Measurements from ENCODE around the gene PHACTR2.
"Not testable (repeated sequence)": the region's sequence is repeated elsewhere in the genome, so short reads cannot be mapped to it uniquely, and the experiment has no call there.

The PHACTR2 gene

DNA sequence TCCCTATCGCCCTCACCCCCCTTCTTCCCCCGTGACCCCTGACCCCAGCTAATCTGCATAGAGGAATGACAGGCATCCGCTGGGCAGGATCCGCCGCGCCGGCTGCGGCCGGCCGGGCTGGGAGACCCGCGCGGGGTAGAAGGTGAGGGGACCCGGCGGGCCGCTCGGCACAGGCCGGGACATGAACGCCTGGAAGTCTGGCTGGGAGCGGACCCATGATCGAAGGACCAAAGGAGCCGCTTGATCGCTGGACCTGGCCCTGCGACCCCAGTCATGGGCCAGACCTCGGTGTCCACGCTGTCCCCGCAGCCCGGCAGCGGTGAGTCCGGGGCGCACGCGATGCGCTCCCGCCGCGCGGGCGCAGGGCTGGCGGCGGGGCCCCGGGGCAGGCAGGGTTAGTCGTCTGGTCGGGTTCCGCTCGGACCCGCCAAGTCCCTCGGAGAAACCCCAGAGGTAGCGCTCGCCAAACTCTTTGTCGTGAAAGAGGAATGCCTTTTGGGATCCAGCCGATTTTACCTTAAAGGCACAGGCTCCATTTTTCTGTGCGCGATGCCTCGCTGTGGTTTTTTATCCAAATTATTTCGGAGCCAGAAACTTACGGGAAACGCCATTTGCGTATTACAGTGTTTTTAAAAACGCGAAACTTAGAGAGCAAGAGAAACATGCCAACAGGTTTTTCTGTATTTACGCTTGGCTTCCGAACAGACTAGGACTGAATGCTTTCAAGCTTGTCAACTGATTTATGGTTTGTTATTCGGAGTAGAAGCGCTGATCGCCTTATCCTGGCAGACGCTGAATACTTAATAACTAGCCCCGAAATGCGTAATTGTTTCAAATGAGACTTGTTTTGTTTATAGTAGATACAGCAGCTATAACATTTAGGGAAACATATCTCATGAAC, at the start of gene PHACTR2:
Gene PHACTR2, plus strand, starts transcription at position 75 of the 901 bp plus-strand sequence. Its CDS starts 199 bp downstream, at position 274.
- no peak for DNase-seq (ENCODE audit: low read depth in 2 of 2, low spot score in 1 of 2)

DNA sequence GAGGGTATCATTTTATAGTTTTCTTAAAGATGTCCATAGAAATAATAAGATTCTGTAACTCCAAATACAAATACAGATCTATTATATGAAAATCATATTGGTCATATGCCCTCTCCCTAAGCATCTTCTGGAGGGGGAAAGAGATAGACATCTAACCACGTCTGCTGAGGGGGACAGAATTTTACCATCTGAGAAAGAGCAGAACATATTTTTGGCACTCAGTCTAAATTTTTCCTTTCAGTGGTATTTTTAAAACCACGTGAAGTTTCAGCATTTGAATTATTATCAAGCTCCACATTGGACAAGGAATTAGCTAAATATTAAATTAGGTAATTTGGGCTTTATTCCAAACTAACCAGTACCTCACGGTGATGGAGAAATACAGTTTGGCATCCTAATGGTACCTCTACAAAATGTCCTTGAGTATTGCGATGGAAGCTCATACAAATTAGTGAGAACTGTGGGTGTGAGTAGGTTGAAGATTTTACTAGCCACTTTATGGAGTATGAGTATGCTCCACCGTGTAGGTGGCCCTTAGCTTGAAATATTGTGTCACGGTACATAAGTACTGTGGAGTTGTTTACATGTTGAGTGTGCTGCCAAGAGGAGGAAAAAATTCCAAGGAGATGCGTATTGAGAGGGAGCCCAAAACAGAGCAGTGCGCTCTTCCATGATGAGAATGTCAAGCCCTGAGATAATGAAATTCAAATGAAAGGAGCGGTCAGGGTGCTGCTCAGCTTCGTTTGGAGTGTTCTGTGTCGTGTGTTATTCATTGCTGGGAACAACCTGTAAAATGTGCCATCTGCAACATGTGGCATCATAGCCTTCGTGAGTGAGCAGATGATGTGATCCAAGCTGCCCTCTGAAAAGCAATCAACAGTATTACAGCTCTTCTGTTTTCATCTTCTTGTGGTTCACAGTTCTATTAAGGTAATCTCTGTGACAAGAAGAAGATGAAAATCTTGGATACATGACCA, 48.4 kb upstream of the PHACTR2 start:
- DNase-seq (ENCODE audit: low read depth in 2 of 2, low spot score in 1 of 2), result no peak

- not testable (repeated sequence) for DNase-seq (ENCODE audit: low read depth in 2 of 2, low spot score in 1 of 2)
Measured at GRCh38 chr6:143631196-143631595, 46.6 kb upstream of the PHACTR2 start.

DNA sequence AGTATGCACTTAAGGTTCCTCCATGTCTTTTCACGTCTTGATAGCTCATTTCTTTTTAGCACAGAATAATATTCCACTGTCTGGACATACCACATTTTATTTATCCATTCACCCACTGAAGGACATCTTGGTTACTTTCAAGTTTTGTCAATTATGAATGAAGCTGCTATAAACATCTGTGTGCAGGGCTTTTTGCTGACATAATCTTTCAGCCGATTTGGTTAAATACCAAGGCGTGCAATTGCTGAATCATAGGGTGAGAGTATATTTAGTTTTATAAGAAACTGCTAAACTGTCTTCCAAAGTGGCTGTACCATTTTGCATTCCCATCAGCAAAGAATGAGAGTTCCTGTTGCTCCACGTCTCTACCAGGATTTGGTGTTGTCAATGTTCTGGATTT, 44.9 kb upstream of the PHACTR2 start:
- no peak for DNase-seq (ENCODE audit: low read depth in 2 of 2, low spot score in 1 of 2)

DNA sequence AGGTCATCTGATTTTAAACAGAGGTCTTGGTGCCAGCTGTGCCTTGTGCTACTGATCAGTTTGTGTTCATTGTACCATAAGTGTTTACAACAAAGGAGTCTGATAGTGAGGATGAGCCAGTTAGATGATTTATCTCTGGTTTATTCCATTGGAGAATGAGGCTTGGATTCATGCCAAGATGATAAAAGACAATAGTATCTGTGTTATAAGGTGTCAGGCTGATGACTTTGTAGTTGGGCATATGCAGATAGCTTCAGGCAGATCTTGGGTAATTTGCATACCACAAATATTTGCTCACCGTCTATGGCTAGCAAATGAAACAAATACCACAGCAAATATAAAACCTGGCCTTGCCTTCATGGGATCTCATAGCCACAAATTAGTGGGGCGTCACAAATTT, 43.3 kb upstream of the PHACTR2 start:
- no peak for DNase-seq (ENCODE audit: low read depth in 2 of 2, low spot score in 1 of 2)

DNA sequence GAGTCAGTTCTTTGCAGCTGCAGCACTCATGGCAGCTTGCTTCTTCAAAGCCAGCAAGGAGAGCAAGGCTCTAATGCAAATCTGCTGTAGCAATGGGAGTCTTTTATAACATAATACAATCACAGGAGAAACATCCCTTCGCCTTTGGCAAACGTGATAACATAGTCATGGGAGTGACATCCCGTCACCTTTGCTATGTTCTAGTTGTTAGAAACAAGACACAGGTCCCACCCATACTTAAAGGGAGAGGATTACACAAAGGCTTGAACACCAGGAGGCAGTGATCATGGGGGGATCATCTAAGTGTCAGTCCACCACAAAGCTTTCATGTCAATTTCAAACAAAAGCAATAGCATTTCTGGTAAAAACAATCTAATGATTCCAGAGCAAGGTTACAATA, 40.1 kb upstream of the PHACTR2 start:
- no peak for DNase-seq (ENCODE audit: low read depth in 2 of 2, low spot score in 1 of 2)

DNA sequence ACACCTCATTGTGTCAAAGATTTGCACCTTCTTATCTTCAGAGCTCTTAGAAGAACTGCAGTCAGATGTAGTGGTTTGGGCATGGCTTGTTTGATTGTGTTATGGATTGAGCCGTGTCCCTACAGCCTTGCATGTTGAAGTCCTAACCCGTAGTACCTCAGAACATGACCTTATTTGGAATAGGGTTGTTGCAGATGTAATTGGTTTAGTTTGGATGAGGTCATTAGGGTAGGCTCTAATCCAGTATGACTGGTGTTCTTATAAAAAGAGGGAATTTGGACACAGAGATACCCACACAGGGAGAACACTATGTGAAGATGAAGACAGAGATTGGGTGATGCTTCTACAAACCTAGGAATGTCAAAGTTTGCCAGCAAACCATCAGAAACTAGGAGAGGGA, 35.4 kb upstream of the PHACTR2 start:
- DNase-seq (ENCODE audit: low read depth in 2 of 2, low spot score in 1 of 2), result no peak

DNA sequence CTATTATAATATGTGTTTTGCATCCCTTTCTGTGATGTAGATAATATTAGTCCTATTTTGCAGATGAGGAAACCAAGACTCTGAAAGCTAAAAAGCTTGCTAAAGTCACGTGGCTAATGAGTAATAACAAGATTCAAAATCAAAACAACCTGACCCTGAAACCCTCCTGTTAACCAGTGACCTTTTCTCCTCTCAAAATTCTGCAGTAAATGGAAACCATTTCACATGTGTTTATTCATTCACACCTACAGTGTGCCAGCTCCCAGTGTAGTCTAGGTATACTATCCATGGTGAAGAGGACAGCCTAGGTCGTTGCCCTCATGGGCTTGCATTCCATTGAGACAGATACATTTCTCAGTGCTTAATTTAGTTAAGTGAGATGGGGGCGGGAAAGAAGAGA, 30.6 kb upstream of the PHACTR2 start:
- DNase-seq (ENCODE audit: low read depth in 2 of 2, low spot score in 1 of 2), result no peak

DNA sequence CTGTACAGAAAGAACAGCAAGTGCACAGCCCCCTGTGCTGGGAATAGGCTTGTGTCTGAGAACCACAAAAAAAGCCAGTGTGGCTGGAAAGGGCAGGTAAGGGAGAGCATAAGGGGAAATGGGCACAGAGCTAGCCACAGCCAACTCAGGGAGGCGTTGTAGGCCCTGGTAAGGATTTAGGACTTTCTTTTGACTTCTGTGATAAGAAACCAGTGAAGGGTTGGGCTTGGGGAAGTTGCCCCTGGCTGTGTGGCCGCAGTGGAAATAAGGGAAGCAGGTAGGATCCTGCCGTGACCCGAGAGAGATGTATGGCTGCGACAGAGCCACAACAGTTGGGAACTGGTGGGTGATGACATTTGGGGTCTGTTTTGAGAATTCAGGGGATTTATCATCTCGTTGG, 30.0 kb upstream of the PHACTR2 start:
- no peak for DNase-seq (ENCODE audit: low read depth in 2 of 2, low spot score in 1 of 2)

GRCh38 chr6:143649319-143649718, 28.4 kb upstream of the PHACTR2 start:
- not testable (repeated sequence) for DNase-seq (ENCODE audit: low read depth in 2 of 2, low spot score in 1 of 2)

DNA sequence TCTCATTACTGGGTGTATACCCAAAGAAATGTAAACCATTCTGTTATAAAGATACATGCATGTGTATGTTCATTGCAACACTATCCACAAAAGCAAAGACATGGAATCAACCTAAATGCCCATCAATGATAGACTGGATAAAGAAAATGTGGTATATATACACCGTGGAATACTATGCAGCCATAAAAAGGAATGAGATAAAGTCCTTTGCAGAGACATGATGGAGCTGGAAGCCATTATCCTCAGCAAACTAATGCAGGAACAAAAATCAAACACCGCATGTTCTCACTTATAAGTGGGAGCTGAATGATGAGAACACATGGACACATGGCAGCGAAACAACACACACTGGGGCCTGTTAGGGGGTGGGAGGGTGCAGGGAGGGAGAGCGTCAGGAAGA, 26.4 kb upstream of the PHACTR2 start:
- DNase-seq (ENCODE audit: low read depth in 2 of 2, low spot score in 1 of 2), result not testable (repeated sequence)

GRCh38 chr6:143652841-143653331, 24.9 kb upstream of the PHACTR2 start:
- no peak for DNase-seq (ENCODE audit: low read depth in 2 of 2, low spot score in 1 of 2)

GRCh38 chr6:143655541-143655940, 22.2 kb upstream of the PHACTR2 start:
- DNase-seq (ENCODE audit: low read depth in 2 of 2, low spot score in 1 of 2), result no peak

DNA sequence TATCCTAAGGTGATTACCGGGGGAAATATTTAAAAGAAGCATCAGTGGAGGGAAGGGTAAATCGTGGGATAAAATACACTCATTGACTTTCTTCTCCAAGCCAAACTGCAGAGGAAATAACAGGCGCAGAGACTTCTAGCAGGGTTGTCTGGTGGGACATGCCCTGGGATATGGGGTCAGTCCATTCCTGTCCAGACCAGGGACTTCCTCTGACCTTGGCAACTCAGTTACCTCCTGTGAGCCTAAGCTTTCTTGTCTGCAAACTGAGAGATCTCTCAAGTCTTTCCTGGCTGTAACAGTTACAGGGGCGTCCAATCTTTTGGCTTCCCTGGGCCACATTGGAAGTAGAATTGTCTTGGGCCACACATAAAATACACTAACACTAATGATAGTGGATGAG, 21.7 kb upstream of the PHACTR2 start:
- no peak for DNase-seq (ENCODE audit: low read depth in 2 of 2, low spot score in 1 of 2)

- no peak for DNase-seq (ENCODE audit: low read depth in 2 of 2, low spot score in 1 of 2)
Measured at GRCh38 chr6:143657809-143658208, 20.0 kb upstream of the PHACTR2 start.

DNA sequence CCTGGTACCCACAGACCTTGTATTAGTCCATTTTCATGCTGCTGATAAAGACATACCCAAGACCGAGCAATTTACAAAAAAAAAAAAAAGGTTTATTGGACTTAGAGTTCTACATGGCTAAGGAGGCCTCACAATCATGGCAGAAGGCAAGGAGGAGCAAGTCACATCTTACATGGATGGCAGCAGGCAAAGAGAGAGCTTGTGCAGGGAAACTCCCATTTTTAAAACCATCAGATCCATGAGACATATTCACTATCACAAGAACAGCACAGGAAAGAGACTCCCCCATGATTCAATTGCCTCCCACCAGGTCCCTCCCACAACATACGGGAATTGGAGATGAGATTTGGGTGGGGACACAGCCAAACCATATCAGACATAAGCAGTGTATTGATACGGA, 17.6 kb upstream of the PHACTR2 start:
- not testable (repeated sequence) for DNase-seq (ENCODE audit: low read depth in 2 of 2, low spot score in 1 of 2)

DNA sequence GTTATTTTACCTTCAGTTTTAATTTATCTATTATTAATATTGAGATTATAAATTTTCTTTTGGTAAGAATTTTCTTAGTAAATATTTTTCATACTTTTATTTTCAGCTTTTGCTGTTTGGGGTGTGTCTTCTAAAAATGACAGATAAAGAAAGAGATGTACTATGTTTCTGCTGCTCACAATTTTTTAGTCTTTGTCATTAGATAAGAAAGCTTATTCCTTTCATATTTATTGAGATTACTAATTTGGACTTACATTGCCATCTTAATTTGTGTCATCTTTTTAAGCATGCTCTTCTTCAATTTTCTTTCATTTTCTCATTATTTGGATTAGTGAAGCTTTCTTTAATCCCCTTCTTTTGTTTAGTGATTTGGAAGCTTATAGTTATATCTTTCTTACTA, 13.6 kb upstream of the PHACTR2 start:
- no peak for DNase-seq (ENCODE audit: low read depth in 2 of 2, low spot score in 1 of 2)

- not testable (repeated sequence) for DNase-seq (ENCODE audit: low read depth in 2 of 2, low spot score in 1 of 2)
Measured at GRCh38 chr6:143666007-143666406, 11.8 kb upstream of the PHACTR2 start.

- DNase-seq (ENCODE audit: low read depth in 2 of 2, low spot score in 1 of 2), result not testable (repeated sequence)
Measured at GRCh38 chr6:143669483-143669882, 8.3 kb upstream of the PHACTR2 start.

DNA sequence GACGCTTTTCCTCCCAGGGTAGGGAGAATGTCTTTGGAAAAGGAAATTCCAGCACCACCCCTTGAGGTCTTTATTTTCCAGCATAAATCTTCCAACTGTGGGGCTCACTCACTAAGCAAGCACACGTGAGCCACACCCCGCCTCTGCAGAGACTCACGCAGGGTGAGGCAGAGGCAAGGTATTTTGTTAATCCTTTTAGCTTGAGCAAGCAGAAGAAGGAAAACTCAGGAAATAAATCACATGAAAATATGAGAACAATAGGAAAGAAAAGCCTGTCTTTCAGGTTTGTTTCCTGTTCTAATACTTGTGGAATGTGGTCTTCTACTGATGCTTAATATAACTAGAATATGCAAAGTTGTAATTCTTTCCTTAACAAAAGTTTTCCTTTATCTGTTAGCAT, 4.1 kb upstream of the PHACTR2 start:
- no peak for DNase-seq (ENCODE audit: low read depth in 2 of 2, low spot score in 1 of 2)

- no peak for DNase-seq (ENCODE audit: low read depth in 2 of 2, low spot score in 1 of 2)
Measured at GRCh38 chr6:143674483-143675381, 3.0 kb upstream of the PHACTR2 start.

Data from stimulated activated CD8-positive, alpha-beta memory T cell treated with anti-CD3 and anti-CD28 coated beads, Interleukin-4, amount 100 ng/mL, for 1 hour (primary cell).